Heart left ventricle (tissue), 13 donors: ENCODE results near the gene LRBA.

Experiments used
- CTCF ChIP-seq, 12 donors: fragments of 200-600 bp; sonication (generic) in 4 of 12; IDR thresholded peaks; one replicate each; pipeline versions ENCODE4 v1.5.0 to v1.8.0; 2018 to 2022; ENCODE audit warnings: antibody characterized with exemption in 12 of 12, mild to moderate bottlenecking in 5 of 12
- POLR2A ChIP-seq, 2 donors: fragments of 450-650 bp; IDR thresholded peaks; one replicate each; pipeline ENCODE4 v1.6.1; 2017; ENCODE audit warnings: antibody characterized with exemption in 2 of 2, mild to moderate bottlenecking in 2 of 2, moderate library complexity in 2 of 2
- donor health status: ischemic (EF 13 %, LVEDD 7.1; RV severe dilation, severe dysfunction).
- donor health status: DM: no; HTN: yes; CAD: no.
- donor health status: DM: no; HTN: no; CAD: no.
- donor health status: ischemic (EF 25% LVEDD 6.9; RV normal size, moderate dysfunction).
- donor health status: ischemic (EF 25% LVEDD 5.7; RV mildly dilated, moderate dysfunction).
- donor health status: ischemic (EF 35%, LVEDD 5.7; RV mildly dilated, moderate dysfunction).
- donor health status: nonischemic (EF 11% LVEDD 7.7; RV severe dilation, severe dysfunction).
- donor health status: DM: yes; HTN: yes; CAD: no.
- donor health status: PGD.
- donor health status: ischemic (EF 29% LVEDD 5.4; RV normal size, mild dysfunction).
- donor health status: nonischemic (EF 23%, LVEDD 6.1; RV moderate dilation, normal function).

GRCh38 chr4:150683775-150684350 is 331.2 kb downstream of the LRBA start:
- no peak for TF ChIP-seq CTCF (IDR thresholded peaks at IDR 0.05)
- no peak for TF ChIP-seq POLR2A (IDR thresholded peaks at IDR 0.05)
